H1 (cell line): Measurements from ENCODE around the gene TMEM273. TPM values are rescaled to one million over a fixed set of nuclear protein-coding genes. Genes with fewer than 3 reads are reported as not detected.

ENCODE experiments used
- MAFK ChIP-seq: IDR thresholded peaks from 2 replicates; pipeline ENCODE4 v1.6.1; 2012; ENCODE audit warnings: low read depth, mild to moderate bottlenecking, improper control_type of control experiment, low read length
- polyA plus RNA-seq, 7 experiments: library from polyadenylated mRNA; depleted of rRNA in 3 of 7; stranded (reverse) in 5 of 7; unstranded in 2 of 7; fragments of >200 nt in 5 of 7; fragments of 200-250 nt in 2 of 7; gene quantifications; 1 replicate in 5 of 7; 2 replicates in 1 of 7; 4 replicates in 1 of 7; pipeline versions ENCODE4 v1.2.1 to v1.2.3, GENCODE V29; 2011 to 2013; ENCODE audit warnings: missing spikeins in 2 of 7, mixed read lengths in 2 of 7
- total RNA-seq: library from RNA; stranded (reverse); fragmentation: NEBNext Ultra II Directional; extraction: Animal tissue kit (Norgen Biotek cat#: 25700); gene quantifications from 2 replicates; pipeline ENCODE4 v1.2.1, GENCODE V29; 2021
- TF ChIP-seq, protein P1 (sequence below): fragments of 300-600 bp; sonication (generic); IDR thresholded peaks from 2 replicates; pipeline ENCODE4 v1.7.1; 2012; ENCODE audit warnings: low read length, moderate library complexity, mild to moderate bottlenecking, inconsistent platforms; ENCODE audit not compliant: insufficient replicate concordance

TMEM273 gene
- total and polyA plus RNA-seq, 2 of the 8 experiments (the other 6 are each of a cell fraction or from before 2014, with no cell fraction given) = not detected

GRCh38 chr10:49171326-49172060 is 16.7 kb downstream of the TMEM273 start (continued):
- TF ChIP-seq, protein P1, sequence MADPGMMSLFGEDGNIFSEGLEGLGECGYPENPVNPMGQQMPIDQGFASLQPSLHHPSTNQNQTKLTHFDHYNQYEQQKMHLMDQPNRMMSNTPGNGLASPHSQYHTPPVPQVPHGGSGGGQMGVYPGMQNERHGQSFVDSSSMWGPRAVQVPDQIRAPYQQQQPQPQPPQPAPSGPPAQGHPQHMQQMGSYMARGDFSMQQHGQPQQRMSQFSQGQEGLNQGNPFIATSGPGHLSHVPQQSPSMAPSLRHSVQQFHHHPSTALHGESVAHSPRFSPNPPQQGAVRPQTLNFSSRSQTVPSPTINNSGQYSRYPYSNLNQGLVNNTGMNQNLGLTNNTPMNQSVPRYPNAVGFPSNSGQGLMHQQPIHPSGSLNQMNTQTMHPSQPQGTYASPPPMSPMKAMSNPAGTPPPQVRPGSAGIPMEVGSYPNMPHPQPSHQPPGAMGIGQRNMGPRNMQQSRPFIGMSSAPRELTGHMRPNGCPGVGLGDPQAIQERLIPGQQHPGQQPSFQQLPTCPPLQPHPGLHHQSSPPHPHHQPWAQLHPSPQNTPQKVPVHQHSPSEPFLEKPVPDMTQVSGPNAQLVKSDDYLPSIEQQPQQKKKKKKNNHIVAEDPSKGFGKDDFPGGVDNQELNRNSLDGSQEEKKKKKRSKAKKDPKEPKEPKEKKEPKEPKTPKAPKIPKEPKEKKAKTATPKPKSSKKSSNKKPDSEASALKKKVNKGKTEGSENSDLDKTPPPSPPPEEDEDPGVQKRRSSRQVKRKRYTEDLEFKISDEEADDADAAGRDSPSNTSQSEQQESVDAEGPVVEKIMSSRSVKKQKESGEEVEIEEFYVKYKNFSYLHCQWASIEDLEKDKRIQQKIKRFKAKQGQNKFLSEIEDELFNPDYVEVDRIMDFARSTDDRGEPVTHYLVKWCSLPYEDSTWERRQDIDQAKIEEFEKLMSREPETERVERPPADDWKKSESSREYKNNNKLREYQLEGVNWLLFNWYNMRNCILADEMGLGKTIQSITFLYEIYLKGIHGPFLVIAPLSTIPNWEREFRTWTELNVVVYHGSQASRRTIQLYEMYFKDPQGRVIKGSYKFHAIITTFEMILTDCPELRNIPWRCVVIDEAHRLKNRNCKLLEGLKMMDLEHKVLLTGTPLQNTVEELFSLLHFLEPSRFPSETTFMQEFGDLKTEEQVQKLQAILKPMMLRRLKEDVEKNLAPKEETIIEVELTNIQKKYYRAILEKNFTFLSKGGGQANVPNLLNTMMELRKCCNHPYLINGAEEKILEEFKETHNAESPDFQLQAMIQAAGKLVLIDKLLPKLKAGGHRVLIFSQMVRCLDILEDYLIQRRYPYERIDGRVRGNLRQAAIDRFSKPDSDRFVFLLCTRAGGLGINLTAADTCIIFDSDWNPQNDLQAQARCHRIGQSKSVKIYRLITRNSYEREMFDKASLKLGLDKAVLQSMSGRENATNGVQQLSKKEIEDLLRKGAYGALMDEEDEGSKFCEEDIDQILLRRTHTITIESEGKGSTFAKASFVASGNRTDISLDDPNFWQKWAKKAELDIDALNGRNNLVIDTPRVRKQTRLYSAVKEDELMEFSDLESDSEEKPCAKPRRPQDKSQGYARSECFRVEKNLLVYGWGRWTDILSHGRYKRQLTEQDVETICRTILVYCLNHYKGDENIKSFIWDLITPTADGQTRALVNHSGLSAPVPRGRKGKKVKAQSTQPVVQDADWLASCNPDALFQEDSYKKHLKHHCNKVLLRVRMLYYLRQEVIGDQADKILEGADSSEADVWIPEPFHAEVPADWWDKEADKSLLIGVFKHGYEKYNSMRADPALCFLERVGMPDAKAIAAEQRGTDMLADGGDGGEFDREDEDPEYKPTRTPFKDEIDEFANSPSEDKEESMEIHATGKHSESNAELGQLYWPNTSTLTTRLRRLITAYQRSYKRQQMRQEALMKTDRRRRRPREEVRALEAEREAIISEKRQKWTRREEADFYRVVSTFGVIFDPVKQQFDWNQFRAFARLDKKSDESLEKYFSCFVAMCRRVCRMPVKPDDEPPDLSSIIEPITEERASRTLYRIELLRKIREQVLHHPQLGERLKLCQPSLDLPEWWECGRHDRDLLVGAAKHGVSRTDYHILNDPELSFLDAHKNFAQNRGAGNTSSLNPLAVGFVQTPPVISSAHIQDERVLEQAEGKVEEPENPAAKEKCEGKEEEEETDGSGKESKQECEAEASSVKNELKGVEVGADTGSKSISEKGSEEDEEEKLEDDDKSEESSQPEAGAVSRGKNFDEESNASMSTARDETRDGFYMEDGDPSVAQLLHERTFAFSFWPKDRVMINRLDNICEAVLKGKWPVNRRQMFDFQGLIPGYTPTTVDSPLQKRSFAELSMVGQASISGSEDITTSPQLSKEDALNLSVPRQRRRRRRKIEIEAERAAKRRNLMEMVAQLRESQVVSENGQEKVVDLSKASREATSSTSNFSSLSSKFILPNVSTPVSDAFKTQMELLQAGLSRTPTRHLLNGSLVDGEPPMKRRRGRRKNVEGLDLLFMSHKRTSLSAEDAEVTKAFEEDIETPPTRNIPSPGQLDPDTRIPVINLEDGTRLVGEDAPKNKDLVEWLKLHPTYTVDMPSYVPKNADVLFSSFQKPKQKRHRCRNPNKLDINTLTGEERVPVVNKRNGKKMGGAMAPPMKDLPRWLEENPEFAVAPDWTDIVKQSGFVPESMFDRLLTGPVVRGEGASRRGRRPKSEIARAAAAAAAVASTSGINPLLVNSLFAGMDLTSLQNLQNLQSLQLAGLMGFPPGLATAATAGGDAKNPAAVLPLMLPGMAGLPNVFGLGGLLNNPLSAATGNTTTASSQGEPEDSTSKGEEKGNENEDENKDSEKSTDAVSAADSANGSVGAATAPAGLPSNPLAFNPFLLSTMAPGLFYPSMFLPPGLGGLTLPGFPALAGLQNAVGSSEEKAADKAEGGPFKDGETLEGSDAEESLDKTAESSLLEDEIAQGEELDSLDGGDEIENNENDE = no peak
- no peak for TF ChIP-seq MAFK
